H1 (cell line): ENCODE measurements around the gene CTBP2. TPM values are rescaled to one million over a fixed set of nuclear protein-coding genes. Genes with fewer than 3 reads are reported as not detected.

Experiments
- CTCF ChIA-PET: fragments of 300-600 bp; sonication (Branson Sonifier 250); formaldehyde crosslinking; loops from one replicate; lab custom pipeline; 2021; ENCODE audit not compliant: partially characterized antibody; lab: Charles Lee
- POLR2A ChIA-PET: fragments of 300-600 bp; sonication (Branson Sonifier 250); formaldehyde crosslinking; loops from one replicate; lab custom pipeline; 2021; ENCODE audit warnings: inconsistent platforms; ENCODE audit not compliant: partially characterized antibody; lab: Charles Lee
- DNase-seq, 2 experiments: peaks; one replicate each; pipeline versions ENCODE4 v3.0.0 to v3.0.0-alpha.2; 2010 to 2022; ENCODE audit warnings: low spot score in 2 of 2, low read depth in 1 of 2, mixed read lengths in 1 of 2
- FAIRE-seq: peaks from 2 replicates; lab custom pipeline; 2011; peaks lifted over from hg19 to GRCh38; lab: Jason Lieb, UNC
- H2AFZ ChIP-seq: 2 replicates; pipeline ENCODE4 v1.8.1; 2012; ENCODE audit warnings: low read length, inconsistent platforms
- H2AK5ac ChIP-seq: 2 replicates; pipeline ENCODE4 v1.6.1; 2013; ENCODE audit warnings: low read depth, low read length
- H2BK120ac ChIP-seq: replicated peaks from 2 replicates; pipeline ENCODE3; 2013; ENCODE audit warnings: low read depth, low read length, inconsistent platforms
- H2BK12ac ChIP-seq: 2 replicates; pipeline ENCODE4 v1.6.1; 2013; ENCODE audit warnings: low read depth, low read length
- H2BK15ac ChIP-seq: 2 replicates; pipeline ENCODE4 v1.6.1; 2013; ENCODE audit warnings: low read length
- H2BK20ac ChIP-seq: 2 replicates; pipeline ENCODE4 v1.6.1; 2013; ENCODE audit warnings: low read length
- H2BK5ac ChIP-seq: 2 replicates; pipeline ENCODE4 v1.6.1; 2013; ENCODE audit warnings: low read depth, low read length
- H3K14ac ChIP-seq: 2 replicates; pipeline ENCODE4 v1.6.1; 2013; ENCODE audit warnings: inconsistent platforms; ENCODE audit not compliant: insufficient read length
- H3K18ac ChIP-seq: 2 replicates; pipeline ENCODE4 v1.6.1; 2013; ENCODE audit warnings: low read length; ENCODE audit errors: extremely low read depth
- H3K23ac ChIP-seq: 2 replicates; pipeline ENCODE4 v1.6.1; 2013; ENCODE audit warnings: inconsistent platforms; ENCODE audit not compliant: insufficient read length
- H3K23me2 ChIP-seq: 2 replicates; pipeline ENCODE4 v1.6.1; 2013; ENCODE audit warnings: low read depth, low read length
- H3K27ac ChIP-seq: 2 replicates; pipeline ENCODE4 v1.6.1; 2011; ENCODE audit warnings: low read depth, low read length, inconsistent platforms
- H3K27me3 ChIP-seq, 4 experiments: replicated peaks in 1 of 4; 1 replicate in 1 of 4; 2 replicates in 3 of 4; pipeline versions ENCODE4 v1.6.1 to v1.8.1; 2011 to 2013; ENCODE audit warnings: low read length in 3 of 4, mild to moderate bottlenecking in 3 of 4, inconsistent platforms in 2 of 4, mixed read lengths in 2 of 4, moderate library complexity in 1 of 4; ENCODE audit not compliant: control insufficient read depth in 3 of 4, insufficient read depth in 3 of 4; ENCODE audit errors: extremely low read depth in 1 of 4
- H3K36me3 ChIP-seq, 4 experiments: 2 replicates each; pipeline versions ENCODE4 v1.6.1 to v1.8.1; 2011 to 2013; ENCODE audit warnings: mild to moderate bottlenecking in 4 of 4, low read length in 3 of 4, moderate library complexity in 2 of 4, control low read depth in 1 of 4, inconsistent platforms in 1 of 4; ENCODE audit not compliant: insufficient read depth in 4 of 4, control insufficient read depth in 2 of 4
- H3K4ac ChIP-seq: replicated peaks from 2 replicates; pipeline ENCODE3; 2013; ENCODE audit warnings: low read length, low read depth, mixed read lengths, inconsistent platforms; ENCODE audit not compliant: insufficient read length
- H3K4me1 ChIP-seq, 4 experiments: replicated peaks in 1 of 4; 1 replicate in 1 of 4; 2 replicates in 3 of 4; pipeline versions ENCODE4 v1.6.1 to v1.8.1; 2011 to 2013; ENCODE audit warnings: low read length in 3 of 4, inconsistent platforms in 2 of 4, mixed read lengths in 1 of 4; ENCODE audit not compliant: insufficient read depth in 4 of 4, control insufficient read depth in 3 of 4
- H3K4me2 ChIP-seq, 2 experiments: 2 replicates each; pipeline versions ENCODE4 v1.6.1 to v1.8.1; 2011 to 2013; ENCODE audit warnings: low read depth in 2 of 2, low read length in 2 of 2, control low read depth in 1 of 2, inconsistent platforms in 1 of 2, mild to moderate bottlenecking in 1 of 2; ENCODE audit not compliant: insufficient read depth in 1 of 2
- H3K4me3 ChIP-seq, 4 experiments: fragments of 200-600, 300-600 bp in 1 of 4; sonication (generic), shearing (Covaris generic), sonication (Bioruptor Twin) in 1 of 4; 2 replicates each; pipeline versions ENCODE4 v1.5.1 to v1.8.1; 2011 to 2016; ENCODE audit warnings: low read length in 4 of 4, low read depth in 3 of 4, control low read depth in 2 of 4, inconsistent platforms in 2 of 4, mild to moderate bottlenecking in 2 of 4, mixed read lengths in 1 of 4, moderate library complexity in 1 of 4; ENCODE audit not compliant: insufficient read depth in 2 of 4; ENCODE audit errors: extremely low read depth in 1 of 4
- H3K56ac ChIP-seq: replicated peaks from 2 replicates; pipeline ENCODE3; 2013; ENCODE audit warnings: low read depth, mild to moderate bottlenecking, mixed read lengths, low read length, inconsistent platforms; ENCODE audit not compliant: insufficient read length
- H3K79me1 ChIP-seq: 2 replicates; pipeline ENCODE4 v1.6.1; 2013; ENCODE audit warnings: low read depth, low read length, control low read depth
- H3K79me2 ChIP-seq, 2 experiments: 2 replicates each; pipeline versions ENCODE4 v1.6.1 to v1.8.1; 2012 to 2013; ENCODE audit warnings: low read length in 2 of 2, mild to moderate bottlenecking in 2 of 2, inconsistent platforms in 1 of 2; ENCODE audit not compliant: insufficient read depth in 2 of 2, control insufficient read depth in 1 of 2
- H3K9ac ChIP-seq, 4 experiments: replicated peaks in 1 of 4; 1 replicate in 1 of 4; 2 replicates in 3 of 4; pipeline versions ENCODE4 v1.6.1 to v1.8.1; 2011 to 2013; ENCODE audit warnings: low read depth in 3 of 4, low read length in 3 of 4, control low read depth in 2 of 4, mild to moderate bottlenecking in 2 of 4, moderate library complexity in 2 of 4, inconsistent platforms in 1 of 4; ENCODE audit errors: extremely low read depth in 1 of 4
- H3K9me3 ChIP-seq, 2 experiments: 2 replicates each; pipeline versions ENCODE4 v1.6.1 to v1.8.1; 2012 to 2013; ENCODE audit warnings: mild to moderate bottlenecking in 2 of 2, moderate library complexity in 2 of 2, control low read depth in 1 of 2, inconsistent platforms in 1 of 2, low read depth in 1 of 2, low read length in 1 of 2, mixed read lengths in 1 of 2; ENCODE audit not compliant: insufficient read depth in 2 of 2
- H4K20me1 ChIP-seq, 2 experiments: replicated peaks in 1 of 2; 2 replicates each; pipeline versions ENCODE3 to v1.8.1; 2011 to 2013; ENCODE audit warnings: inconsistent platforms in 2 of 2, low read length in 2 of 2, mild to moderate bottlenecking in 1 of 2; ENCODE audit not compliant: insufficient read depth in 2 of 2, control insufficient read depth in 1 of 2
- H4K5ac ChIP-seq: 2 replicates; pipeline ENCODE4 v1.6.1; 2013; ENCODE audit warnings: low read length, low read depth, mixed read lengths, inconsistent platforms; ENCODE audit not compliant: insufficient read length
- H4K8ac ChIP-seq: 2 replicates; pipeline ENCODE4 v1.8.0; 2013; ENCODE audit warnings: mild to moderate bottlenecking, moderate library complexity, low read length, inconsistent platforms; ENCODE audit not compliant: insufficient read depth; ENCODE audit errors: extremely low read depth
- H4K91ac ChIP-seq: replicated peaks from 2 replicates; pipeline ENCODE3; 2013; ENCODE audit warnings: low read length, mixed read lengths, inconsistent platforms; ENCODE audit not compliant: insufficient read length
- FOSL1 ChIP-seq: IDR thresholded peaks from 2 replicates; pipeline ENCODE4 v1.6.1; 2011; ENCODE audit warnings: mild to moderate bottlenecking, low read depth, low read length, moderate library complexity; ENCODE audit not compliant: insufficient read depth
- MAX ChIP-seq: IDR thresholded peaks from 2 replicates; pipeline ENCODE4 v1.6.1; 2012; ENCODE audit warnings: inconsistent platforms
- RBBP5 ChIP-seq: IDR thresholded peaks from 2 replicates; pipeline ENCODE4 v1.7.1; 2012; ENCODE audit warnings: low read depth, mild to moderate bottlenecking, inconsistent platforms, low read length, moderate library complexity, borderline replicate concordance
- TAF1 ChIP-seq: IDR thresholded peaks from 2 replicates; pipeline ENCODE4 v1.6.1; 2011; ENCODE audit warnings: mild to moderate bottlenecking, low read depth, low read length
- TEAD4 ChIP-seq: IDR thresholded peaks from 2 replicates; pipeline ENCODE4 v1.6.1; 2012; ENCODE audit warnings: low read depth, low read length, inconsistent platforms, mixed read lengths
- WGBS, 2 experiments: shearing (Covaris generic) in 1 of 2; methylation state at CpG; one replicate each; pipeline versions ENCODE4 v1.1.6 to v1.1.7; 2013 to 2015; ENCODE audit warnings: low lambda C conversion rate in 2 of 2, mixed read lengths in 2 of 2, inconsistent platforms in 1 of 2, low coverage in 1 of 2, missing lambda C conversion rate in 1 of 2; ENCODE audit not compliant: insufficient replicate concordance in 2 of 2, insufficient coverage in 1 of 2, insufficient read length in 1 of 2; ENCODE audit errors: extremely low coverage in 1 of 2, missing lambda C conversion rate in 1 of 2; 5-methylcytosine and 5-hydroxymethylcytosine counted together
- polyA plus RNA-seq, 7 experiments: library from polyadenylated mRNA; depleted of rRNA in 3 of 7; stranded (reverse) in 5 of 7; unstranded in 2 of 7; fragments of >200 nt in 5 of 7; fragments of 200-250 nt in 2 of 7; gene quantifications; 1 replicate in 5 of 7; 2 replicates in 1 of 7; 4 replicates in 1 of 7; pipeline versions ENCODE4 v1.2.1 to v1.2.3, GENCODE V29; 2011 to 2013; ENCODE audit warnings: missing spikeins in 2 of 7, mixed read lengths in 2 of 7
- total RNA-seq: library from RNA; stranded (reverse); fragmentation: NEBNext Ultra II Directional; extraction: Animal tissue kit (Norgen Biotek cat#: 25700); gene quantifications from 2 replicates; pipeline ENCODE4 v1.2.1, GENCODE V29; 2021

The CTBP2 gene
- total and polyA plus RNA-seq, 2 of the 8 experiments (the other 6 are each of a cell fraction or from before 2014, with no cell fraction given), result 208 to 221 TPM

- H3K18ac ChIP-seq, result no peak overlapping the region
- no peak overlapping the region for H2BK15ac ChIP-seq
- H2BK20ac ChIP-seq, result no peak overlapping the region
- no peak overlapping the region for H3K4ac ChIP-seq
- no peak overlapping the region for H4K91ac ChIP-seq
- no peaks in the 10 kb centered on the region for H3K9me3 ChIP-seq
- no peak overlapping the region for H4K8ac ChIP-seq
- H3K14ac ChIP-seq, result no peak overlapping the region
- H3K79me1 ChIP-seq, result peaks cover 24% of the 10 kb centered on the region
- H3K79me2 ChIP-seq, result peaks cover 13 to 100% of the 10 kb centered on the region in 2 experiments
- no peak overlapping the region for H3K23ac ChIP-seq
- no peak overlapping the region for H3K9ac ChIP-seq
- no peak overlapping the region for H3K4me2 ChIP-seq
- H3K36me3 ChIP-seq, result peaks cover 6 to 43% (median 19%) of the 10 kb centered on the region in 4 experiments; a peak in 7 of 8 replicates
- no peak overlapping the region for H2BK5ac ChIP-seq
- H3K23me2 ChIP-seq, result no peaks in the 10 kb centered on the region
- H3K56ac ChIP-seq, result no peak overlapping the region
- H3K4me3 ChIP-seq, result no peak overlapping the region
- ChIA-PET CTCF (interaction anchor here (1.2 to 1.5 kb wide), 2 partner anchors 17 to 34 kb away, joined by 3 to 5 read pairs; no protein-coding TSS in a partner anchor), POLR2A (interaction anchor here (1.1 kb wide), 1 partner anchor 15 kb away, joined by 3 read pairs; no protein-coding TSS in a partner anchor)
- H2BK12ac ChIP-seq, result no peak overlapping the region
- no peak overlapping the region for H3K27ac ChIP-seq
- 84% methylated on average over 11 of the region's 11 CpGs; no CpG with 5 or more reads in 1 of the 2 experiments for WGBS, 2 experiments
- no peak overlapping the region for H4K5ac ChIP-seq
- DNase-seq, result no peak
- no peak overlapping the region for H2AFZ ChIP-seq
- FAIRE-seq, result no peak
- H4K20me1 ChIP-seq, result peaks cover 44 to 50% of the 10 kb centered on the region in 2 experiments
- no peak overlapping the region for H2AK5ac ChIP-seq
- no peak overlapping the region for H2BK120ac ChIP-seq
- H3K27me3 ChIP-seq, result no peaks in the 10 kb centered on the region
- H3K4me1 ChIP-seq, result peaks cover 0 to 15% (median 1%) of the 10 kb centered on the region in 4 experiments; a peak in 2 of 7 replicates
- TF ChIP-seq MAX (no peak), RBBP5 (no peak), TAF1 (no peak), TEAD4 (no peak), FOSL1 (no peak)
These were observed 89.4 kb downstream of the CTBP2 start for GRCh38 chr10:125071008-125071407.
